ENCODE measurements around the gene EIF2B2. TPM values are rescaled to one million over a fixed set of nuclear protein-coding genes. Genes with fewer than 3 reads are reported as not detected.

Gene EIF2B2
- total RNA-seq, 2 donors from 2014 or later, result 35.0 to 41.6 TPM

GRCh38 chr14:75016815-75017214 is 14.1 kb downstream of the EIF2B2 start:
- H3K4me1 Mint-ChIP-seq, result no peaks in the 10 kb centered on the region
- Histone ChIP-seq H3K27me3 (ENCODE audit: control insufficient read depth, insufficient read depth, low read length, poor library complexity, severe bottlenecking) (no peaks in the 10 kb centered on the region), H3K9me3 (ENCODE audit: control insufficient read depth, low read length) (no peaks in the 10 kb centered on the region), H3K4me3 (ENCODE audit: low read length) (no peak overlapping the region), H3K9ac (ENCODE audit: extremely low read depth, low read length, poor library complexity, severe bottlenecking) (no peak overlapping the region), H3K4me1 (ENCODE audit: control insufficient read depth, insufficient read depth, low read length) (no peaks in the 10 kb centered on the region), H3K36me3 (ENCODE audit: control insufficient read depth, insufficient read depth, low read length) (peaks cover 73% of the 10 kb centered on the region), H3K27ac (ENCODE audit: low read depth, low read length) (no peak overlapping the region)
- H3K4me3 Mint-ChIP-seq, result no peak overlapping the region
- 91 to 92% methylated on average over 3 of the region's 3 CpGs for WGBS, 2 experiments (ENCODE audit: insufficient coverage in 1 of 2, insufficient read length in 1 of 2)
- peaks cover 28% of the 10 kb centered on the region for H3K36me3 Mint-ChIP-seq (ENCODE audit: low read depth)
- no peaks in the 10 kb centered on the region for H3K9me3 Mint-ChIP-seq
- no peak for DNase-seq
- H3K27ac Mint-ChIP-seq, result peak overlapping the region; percentile 27
- no peak for TF ChIP-seq CTCF (conservative IDR thresholded peaks at IDR 0.05)
- no peaks in the 10 kb centered on the region for H3K27me3 Mint-ChIP-seq (ENCODE audit: insufficient read depth)

GRCh38 chr14:75018694-75019093 is 16.0 kb downstream of the EIF2B2 start:
- no peak overlapping the region for H3K27ac Mint-ChIP-seq
- no peaks in the 10 kb centered on the region for H3K9me3 Mint-ChIP-seq
- Histone ChIP-seq H3K4me1 (ENCODE audit: control insufficient read depth, insufficient read depth, low read length) (no peaks in the 10 kb centered on the region), H3K9me3 (ENCODE audit: control insufficient read depth, low read length) (no peaks in the 10 kb centered on the region), H3K27me3 (ENCODE audit: control insufficient read depth, insufficient read depth, low read length, poor library complexity, severe bottlenecking) (no peaks in the 10 kb centered on the region), H3K9ac (ENCODE audit: extremely low read depth, low read length, poor library complexity, severe bottlenecking) (no peak overlapping the region), H3K36me3 (ENCODE audit: control insufficient read depth, insufficient read depth, low read length) (peaks cover 68% of the 10 kb centered on the region), H3K27ac (ENCODE audit: low read depth, low read length) (no peak overlapping the region), H3K4me3 (ENCODE audit: low read length) (no peak overlapping the region)
- no peak for TF ChIP-seq CTCF (conservative IDR thresholded peaks at IDR 0.05)
- no peaks in the 10 kb centered on the region for H3K27me3 Mint-ChIP-seq (ENCODE audit: insufficient read depth)
- no peaks in the 10 kb centered on the region for H3K4me1 Mint-ChIP-seq
- peaks cover 35% of the 10 kb centered on the region for H3K36me3 Mint-ChIP-seq (ENCODE audit: low read depth)
- 87 to 96% methylated on average over 3 of the region's 3 CpGs for WGBS, 2 experiments (ENCODE audit: insufficient coverage in 1 of 2, insufficient read length in 1 of 2)
- H3K4me3 Mint-ChIP-seq, result no peak overlapping the region
- DNase-seq, result no peak

- peaks cover 29% of the 10 kb centered on the region for H3K36me3 Mint-ChIP-seq (ENCODE audit: low read depth)
- 65 to 77% methylated on average over 8 of the region's 8 CpGs for WGBS, 2 experiments (ENCODE audit: insufficient coverage in 1 of 2, insufficient read length in 1 of 2)
- peak; percentile 75 for TF ChIP-seq CTCF (conservative IDR thresholded peaks at IDR 0.05)
These were observed 19.9 kb downstream of the EIF2B2 start for GRCh38 chr14:75022655-75023054.

More at GRCh38 chr14:75022655-75023054, 19.9 kb downstream of the EIF2B2 start:
- Histone ChIP-seq H3K4me3 (ENCODE audit: low read length) (no peak overlapping the region), H3K9ac (ENCODE audit: extremely low read depth, low read length, poor library complexity, severe bottlenecking) (no peak overlapping the region), H3K36me3 (ENCODE audit: control insufficient read depth, insufficient read depth, low read length) (peaks cover 45% of the 10 kb centered on the region), H3K27ac (ENCODE audit: low read depth, low read length) (no peak overlapping the region), H3K4me1 (ENCODE audit: control insufficient read depth, insufficient read depth, low read length) (no peaks in the 10 kb centered on the region), H3K27me3 (ENCODE audit: control insufficient read depth, insufficient read depth, low read length, poor library complexity, severe bottlenecking) (no peaks in the 10 kb centered on the region), H3K9me3 (ENCODE audit: control insufficient read depth, low read length) (no peaks in the 10 kb centered on the region)
- H3K4me3 Mint-ChIP-seq, result no peak overlapping the region
- no peaks in the 10 kb centered on the region for H3K9me3 Mint-ChIP-seq
- H3K27ac Mint-ChIP-seq, result no peak overlapping the region
- no peaks in the 10 kb centered on the region for H3K4me1 Mint-ChIP-seq
- peak; percentile 76 for DNase-seq
- no peaks in the 10 kb centered on the region for H3K27me3 Mint-ChIP-seq (ENCODE audit: insufficient read depth)
